ENCODE measurements around the gene CDKAL1.

DNA sequence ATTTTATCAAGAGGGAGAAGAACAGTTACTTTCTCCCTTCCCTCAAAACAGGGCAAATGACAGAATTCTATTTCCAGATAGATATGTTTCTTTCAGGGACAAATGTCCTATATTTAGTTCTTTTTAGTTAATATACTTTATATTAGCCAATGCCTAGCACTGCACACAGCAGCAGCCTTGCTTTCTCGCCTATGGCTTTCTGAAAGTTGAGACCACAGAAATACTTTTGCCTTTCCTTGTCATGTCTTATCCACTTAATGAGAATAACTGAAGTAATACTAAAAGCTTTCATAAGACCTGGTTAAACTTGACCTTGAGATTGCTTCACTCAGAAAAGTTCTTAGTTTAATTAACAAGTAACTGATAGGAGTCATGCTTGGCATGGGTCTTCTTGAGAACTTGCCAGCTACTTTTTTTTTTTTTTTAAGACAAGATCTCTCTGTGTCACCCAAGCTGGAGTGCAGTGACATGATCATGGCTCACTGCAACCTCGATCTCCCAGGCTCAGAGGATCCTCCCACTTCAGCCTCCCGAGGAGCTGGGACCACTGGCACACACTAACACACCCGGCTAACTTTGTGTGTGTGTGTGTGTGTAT lies 159.3 kb downstream of the CDKAL1 start:
- TF ChIP-seq, protein P1, sequence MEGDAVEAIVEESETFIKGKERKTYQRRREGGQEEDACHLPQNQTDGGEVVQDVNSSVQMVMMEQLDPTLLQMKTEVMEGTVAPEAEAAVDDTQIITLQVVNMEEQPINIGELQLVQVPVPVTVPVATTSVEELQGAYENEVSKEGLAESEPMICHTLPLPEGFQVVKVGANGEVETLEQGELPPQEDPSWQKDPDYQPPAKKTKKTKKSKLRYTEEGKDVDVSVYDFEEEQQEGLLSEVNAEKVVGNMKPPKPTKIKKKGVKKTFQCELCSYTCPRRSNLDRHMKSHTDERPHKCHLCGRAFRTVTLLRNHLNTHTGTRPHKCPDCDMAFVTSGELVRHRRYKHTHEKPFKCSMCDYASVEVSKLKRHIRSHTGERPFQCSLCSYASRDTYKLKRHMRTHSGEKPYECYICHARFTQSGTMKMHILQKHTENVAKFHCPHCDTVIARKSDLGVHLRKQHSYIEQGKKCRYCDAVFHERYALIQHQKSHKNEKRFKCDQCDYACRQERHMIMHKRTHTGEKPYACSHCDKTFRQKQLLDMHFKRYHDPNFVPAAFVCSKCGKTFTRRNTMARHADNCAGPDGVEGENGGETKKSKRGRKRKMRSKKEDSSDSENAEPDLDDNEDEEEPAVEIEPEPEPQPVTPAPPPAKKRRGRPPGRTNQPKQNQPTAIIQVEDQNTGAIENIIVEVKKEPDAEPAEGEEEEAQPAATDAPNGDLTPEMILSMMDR (IDR thresholded peaks at IDR 0.05 in 2 of 3, conservative IDR thresholded peaks at IDR 0.05 in 1 of 3; ENCODE audit: control insufficient read depth in 2 of 3, extremely low read depth in 1 of 3, insufficient read depth in 1 of 3, low read depth in 3 of 3, low read length in 3 of 3) = no peak
- TF ChIP-seq MTA3 (IDR thresholded peaks at IDR 0.05; ENCODE audit: borderline replicate concordance, low read length) (no peak), EZH2 (IDR thresholded peaks at IDR 0.05; ENCODE audit: borderline replicate concordance, control insufficient read depth, low read depth, low read length) (no peak), POLR2A (IDR thresholded peaks at IDR 0.05; ENCODE audit: low read depth, low read length) (no peak), POLR2AphosphoS5 (IDR thresholded peaks at IDR 0.05; ENCODE audit: low read length) (no peak), CEBPB (IDR thresholded peaks at IDR 0.05; ENCODE audit: borderline replicate concordance in 1 of 2, low read depth in 2 of 2, low read length in 2 of 2) (no peak), SIN3A (IDR thresholded peaks at IDR 0.05; ENCODE audit: low read depth, low read length) (no peak), ZBED1 (IDR thresholded peaks at IDR 0.05; ENCODE audit: borderline replicate concordance) (no peak), HDAC6 (IDR thresholded peaks at IDR 0.05; ENCODE audit: unreplicated experiment) (no peak), CREB1 (IDR thresholded peaks at IDR 0.05; ENCODE audit: low read depth) (no peak), HCFC1 (IDR thresholded peaks at IDR 0.05; ENCODE audit: low read length) (no peak)
- TF ChIP-seq, protein P2, sequence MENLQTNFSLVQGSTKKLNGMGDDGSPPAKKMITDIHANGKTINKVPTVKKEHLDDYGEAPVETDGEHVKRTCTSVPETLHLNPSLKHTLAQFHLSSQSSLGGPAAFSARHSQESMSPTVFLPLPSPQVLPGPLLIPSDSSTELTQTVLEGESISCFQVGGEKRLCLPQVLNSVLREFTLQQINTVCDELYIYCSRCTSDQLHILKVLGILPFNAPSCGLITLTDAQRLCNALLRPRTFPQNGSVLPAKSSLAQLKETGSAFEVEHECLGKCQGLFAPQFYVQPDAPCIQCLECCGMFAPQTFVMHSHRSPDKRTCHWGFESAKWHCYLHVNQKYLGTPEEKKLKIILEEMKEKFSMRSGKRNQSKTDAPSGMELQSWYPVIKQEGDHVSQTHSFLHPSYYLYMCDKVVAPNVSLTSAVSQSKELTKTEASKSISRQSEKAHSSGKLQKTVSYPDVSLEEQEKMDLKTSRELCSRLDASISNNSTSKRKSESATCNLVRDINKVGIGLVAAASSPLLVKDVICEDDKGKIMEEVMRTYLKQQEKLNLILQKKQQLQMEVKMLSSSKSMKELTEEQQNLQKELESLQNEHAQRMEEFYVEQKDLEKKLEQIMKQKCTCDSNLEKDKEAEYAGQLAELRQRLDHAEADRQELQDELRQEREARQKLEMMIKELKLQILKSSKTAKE (IDR thresholded peaks at IDR 0.05; ENCODE audit: low read depth, poor library complexity, severe bottlenecking) = no peak
